SH-SY5Y (cell line): ENCODE data around the gene MGST3.

Experiments
- GATA2 ChIP-seq: IDR thresholded peaks from 2 replicates; pipeline ENCODE4 v1.6.1; 2011; ENCODE audit warnings: mild to moderate bottlenecking, low read depth, low read length
- GATA3 ChIP-seq: IDR thresholded peaks from 2 replicates; pipeline ENCODE4 v1.6.1; 2011; ENCODE audit warnings: low read depth, mild to moderate bottlenecking, low read length, moderate library complexity

GRCh38 chr1:165679282-165680036 lies 48.4 kb downstream of the MGST3 start:
- TF ChIP-seq GATA3 (no peak), GATA2 (no peak)
